ENCODE results near the gene GJC1.
"Not testable (repeated sequence)": the region's sequence is repeated elsewhere in the genome, so short reads cannot be mapped to it uniquely, and the experiment has no call there.

GRCh38 chr17:44818508-44818907 is 11.6 kb downstream of the GJC1 start:
- not testable (repeated sequence) for TF ChIP-seq POLR2A, CTCF, EP300 (IDR thresholded peaks at IDR 0.05)

All from tibial nerve (tissue), 4 donors.